ENCODE results near the gene LYZL1. TPM values are rescaled to one million over a fixed set of nuclear protein-coding genes. Genes with fewer than 3 reads are reported as not detected.
A peak's percentile ranks its signal among the peaks of the same experiment; 100 is the strongest.

The LYZL1 gene
- total RNA-seq, 1 experiment from 2014 or later, result not detected

DNA sequence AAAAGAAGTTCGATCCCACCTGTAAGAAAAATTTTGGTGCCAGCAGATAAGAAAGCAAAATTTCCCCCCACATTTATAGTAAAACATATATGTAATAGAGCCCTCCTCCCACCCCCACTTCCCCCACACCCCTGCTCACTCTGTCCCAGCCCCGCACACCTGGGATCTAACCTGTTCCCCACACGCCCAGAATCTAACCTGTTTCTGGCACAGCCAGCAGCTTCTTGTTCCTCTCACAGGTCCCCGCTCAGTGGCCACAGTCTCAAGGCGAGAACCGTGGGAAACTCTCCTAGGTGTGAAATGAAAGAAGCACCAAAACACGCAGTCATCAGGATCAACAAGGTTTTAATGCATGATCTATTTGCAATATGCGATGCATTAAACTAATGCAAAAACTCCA is 32.8 kb downstream of the LYZL1 start:
- Histone ChIP-seq H4K5ac (ENCODE audit: insufficient read length, low read depth, low read length) (no peak overlapping the region), H2BK15ac (ENCODE audit: low read depth, low read length) (no peak overlapping the region), H3K23ac (ENCODE audit: insufficient read length, low read depth, low read length) (no peak overlapping the region), H2BK120ac (ENCODE audit: low read depth, low read length, poor library complexity, severe bottlenecking) (no peak overlapping the region), H2AFZ (ENCODE audit: low read length) (no peak overlapping the region), H3K14ac (ENCODE audit: insufficient read depth, low read length) (no peak overlapping the region), H3K4ac (ENCODE audit: low read depth, low read length) (no peak overlapping the region), H3K4me1 (ENCODE audit: insufficient read depth, low read length) (no peaks in the 10 kb centered on the region; the same call in 1 of the 2 replicates), H4K8ac (replicated peaks; ENCODE audit: insufficient read length, low read depth, low read length) (no peak overlapping the region), H3K56ac (ENCODE audit: insufficient read length, low read depth, low read length) (no peak overlapping the region), H2BK20ac (ENCODE audit: low read depth, low read length, poor library complexity, severe bottlenecking) (no peak overlapping the region), H4K91ac (ENCODE audit: insufficient read length, low read depth, low read length) (no peak overlapping the region), H3K79me1 (ENCODE audit: insufficient read depth, low read depth, low read length, poor library complexity, severe bottlenecking) (no peaks in the 10 kb centered on the region), H3K9me3 (ENCODE audit: control insufficient read depth, low read depth, low read length) (no peaks in the 10 kb centered on the region), H4K20me1 (ENCODE audit: control insufficient read depth, insufficient read depth, insufficient read length) (no peaks in the 10 kb centered on the region), H2AK5ac (ENCODE audit: insufficient read length, low read length) (no peak overlapping the region), H3K18ac (ENCODE audit: insufficient read length, low read depth, low read length) (no peak overlapping the region), H3K27me3 (ENCODE audit: insufficient read depth, low read length) (no peaks in the 10 kb centered on the region), H3K79me2 (ENCODE audit: insufficient read depth, low read length) (no peaks in the 10 kb centered on the region), H3T11ph (ENCODE audit: low read length) (no peak overlapping the region), H3K23me2 (ENCODE audit: insufficient read length, low read depth, low read length, poor library complexity, severe bottlenecking) (no peaks in the 10 kb centered on the region), H2BK5ac (ENCODE audit: insufficient read length, low read length) (no peak overlapping the region), H3K27ac (ENCODE audit: insufficient read length, low read depth, low read length) (no peak overlapping the region), H2BK12ac (ENCODE audit: insufficient read length, low read depth, low read length) (no peak overlapping the region), H3K4me2 (ENCODE audit: insufficient read depth, insufficient read length, low read length) (no peak overlapping the region), H3K9ac (ENCODE audit: extremely low read depth, insufficient read length, low read length) (no peak overlapping the region)
- no peaks in the 10 kb centered on the region; a peak in 1 of 7 replicates for H3K36me3 Mint-ChIP-seq (ENCODE audit: insufficient read depth in 1 of 3, low read depth in 3 of 3)
- H3K9me3 Mint-ChIP-seq, result no peaks in the 10 kb centered on the region
- TF ChIP-seq, protein P1, sequence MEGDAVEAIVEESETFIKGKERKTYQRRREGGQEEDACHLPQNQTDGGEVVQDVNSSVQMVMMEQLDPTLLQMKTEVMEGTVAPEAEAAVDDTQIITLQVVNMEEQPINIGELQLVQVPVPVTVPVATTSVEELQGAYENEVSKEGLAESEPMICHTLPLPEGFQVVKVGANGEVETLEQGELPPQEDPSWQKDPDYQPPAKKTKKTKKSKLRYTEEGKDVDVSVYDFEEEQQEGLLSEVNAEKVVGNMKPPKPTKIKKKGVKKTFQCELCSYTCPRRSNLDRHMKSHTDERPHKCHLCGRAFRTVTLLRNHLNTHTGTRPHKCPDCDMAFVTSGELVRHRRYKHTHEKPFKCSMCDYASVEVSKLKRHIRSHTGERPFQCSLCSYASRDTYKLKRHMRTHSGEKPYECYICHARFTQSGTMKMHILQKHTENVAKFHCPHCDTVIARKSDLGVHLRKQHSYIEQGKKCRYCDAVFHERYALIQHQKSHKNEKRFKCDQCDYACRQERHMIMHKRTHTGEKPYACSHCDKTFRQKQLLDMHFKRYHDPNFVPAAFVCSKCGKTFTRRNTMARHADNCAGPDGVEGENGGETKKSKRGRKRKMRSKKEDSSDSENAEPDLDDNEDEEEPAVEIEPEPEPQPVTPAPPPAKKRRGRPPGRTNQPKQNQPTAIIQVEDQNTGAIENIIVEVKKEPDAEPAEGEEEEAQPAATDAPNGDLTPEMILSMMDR (conservative IDR thresholded peaks at IDR 0.05), result no peak
- peak overlapping the region in 2 of 3 experiments; percentile 12 to 63; a peak in 1 of 7 replicates for H3K27ac Mint-ChIP-seq
- DNase-seq, result no peak
- H3K4me1 Mint-ChIP-seq, result peaks cover 13 to 16% of the 10 kb centered on the region in 2 experiments
- H3K27me3 Mint-ChIP-seq (ENCODE audit: low read depth), result peaks cover 8% of the 10 kb centered on the region
- H3K4me3 Mint-ChIP-seq, result no peak overlapping the region
- WGBS (ENCODE audit: extremely low coverage, insufficient read length, low lambda C conversion rate), result no CpG with 5 or more reads among the region's 8 CpGs

Measured in H9 (cell line).